Mucosa of descending colon (tissue), 3 donors: Measurements from ENCODE around the gene ZDHHC17. TPM values are rescaled to one million over a fixed set of nuclear protein-coding genes. Genes with fewer than 3 reads are reported as not detected.

ENCODE experiments used
- ATAC-seq: fragments of 200-7000 bp; cut with Tn5 transposase; one replicate; pipeline ENCODE4 v1.9.1; 2020; ENCODE audit warnings: mild to moderate bottlenecking, moderate library complexity
- DNase-seq, 3 donors: peaks; one replicate each; pipeline ENCODE4 v3.0.0-alpha.2; 2020
- H3K36me3 ChIP-seq: fragments of 200-600 bp; one replicate; pipeline ENCODE4 v1.8.0; 2021; ENCODE audit warnings: low read depth, mild to moderate bottlenecking
- H3K4me1 ChIP-seq: fragments of 200-600 bp; one replicate; pipeline ENCODE4 v1.8.0; 2021; ENCODE audit warnings: low read depth, mild to moderate bottlenecking
- H3K4me3 ChIP-seq: fragments of 200-600 bp; one replicate; pipeline ENCODE4 v1.8.0; 2021; ENCODE audit warnings: mild to moderate bottlenecking
- H3K9me3 ChIP-seq: fragments of 200-600 bp; one replicate; pipeline ENCODE4 v1.8.0; 2021; ENCODE audit warnings: mild to moderate bottlenecking
- CTCF ChIP-seq: fragments of 200-600 bp; IDR thresholded peaks from one replicate; pipeline ENCODE4 v1.8.0; 2022; ENCODE audit warnings: antibody characterized with exemption, mild to moderate bottlenecking
- intact Hi-C, 2 donors: fragments of 100-400 bp; cut with DNase I in 1 of 2; cut with micrococcal nuclease in 1 of 2; formaldehyde crosslinking; loops; one replicate each; pipeline versions ENCODE4 v1.11.0 to v1.11.1; 2022; cut with DNase I, micrococcal nuclease
- total RNA-seq, 3 donors: library from RNA; stranded (reverse); fragmentation: NEBNext Ultra II Directional in 2 of 3; extraction: Animal tissue kit (Norgen Biotek cat#: 25700) in 2 of 3; gene quantifications; one replicate each; pipeline versions ENCODE4 v1.2.1 to v1.2.4, GENCODE V29; 2021 to 2023
- donor health status: DM: no; HTN: no; CAD: no; lungs with moderate emphysema.
- donor health status: DM: no; HTN: no; CAD: no.
- donor health status: DM: no; HTN: yes; CAD: no.

Gene ZDHHC17
- total RNA-seq, 3 donors from 2014 or later, result 17.4 to 39.0 (median 25.7) TPM

- Histone ChIP-seq H3K36me3 (no peaks in the 10 kb centered on the region), H3K4me3 (no peak overlapping the region), H3K4me1 (peaks cover 8% of the 10 kb centered on the region), H3K9me3 (no peaks in the 10 kb centered on the region)
- ATAC-seq (no peak), DNase-seq (no peak)
- TF ChIP-seq CTCF, result no peak
- intact Hi-C loops, result no loop called here
Observed at GRCh38 chr12:76874027-76874426, 110.1 kb downstream of the ZDHHC17 start.

GRCh38 chr12:76874491-76875190 lies 110.7 kb downstream of the ZDHHC17 start:
- no peak for TF ChIP-seq CTCF
- ATAC-seq (no peak), DNase-seq (no peak)
- no peak overlapping the region for H3K4me3 ChIP-seq
- peaks cover 14% of the 10 kb centered on the region for H3K4me1 ChIP-seq
- no peaks in the 10 kb centered on the region for H3K9me3 ChIP-seq
- intact Hi-C loops, result no loop called here
- H3K36me3 ChIP-seq, result no peaks in the 10 kb centered on the region

GRCh38 chr12:76876696-76877229 lies 112.8 kb downstream of the ZDHHC17 start:
- no peaks in the 10 kb centered on the region for H3K36me3 ChIP-seq
- no peak for TF ChIP-seq CTCF
- DNase-seq (no peak), ATAC-seq (no peak)
- no peaks in the 10 kb centered on the region for H3K9me3 ChIP-seq
- intact Hi-C loops, result no loop called here
- H3K4me3 ChIP-seq, result no peak overlapping the region
- peaks cover 16% of the 10 kb centered on the region for H3K4me1 ChIP-seq

GRCh38 chr12:76878099-76878898 lies 114.4 kb downstream of the ZDHHC17 start:
- no peak for TF ChIP-seq CTCF
- no peaks in the 10 kb centered on the region for H3K9me3 ChIP-seq
- H3K36me3 ChIP-seq, result no peaks in the 10 kb centered on the region
- ATAC-seq (peak; percentile 40), DNase-seq (peak in 2 of 3 donors; percentile 11 to 24)
- peak overlapping the region; percentile 23 for H3K4me3 ChIP-seq
- H3K4me1 ChIP-seq, result peaks cover 16% of the 10 kb centered on the region
- intact Hi-C loops, result no loop called here

- ATAC-seq (peak; percentile 98), DNase-seq (peak; percentile 86 to 92 (median 91))
- H3K4me1 ChIP-seq, result peaks cover 16% of the 10 kb centered on the region
- H3K36me3 ChIP-seq, result no peaks in the 10 kb centered on the region
- peak within 1 kb of the TSS; percentile 23 for H3K4me3 ChIP-seq
- intact Hi-C loops, result no loop called here
- no peak for TF ChIP-seq CTCF
- no peaks in the 10 kb centered on the region for H3K9me3 ChIP-seq
Observed at GRCh38 chr12:76878899-76879709, 115.2 kb downstream of the ZDHHC17 start, which contains the start of gene CSRP2. Gene CSRP2 (minus strand): TSS chr12:76879019. CDS start chr12:76866260, 12,759 bp downstream.
